Right atrium auricular region (tissue), 2 donors: ENCODE data around the gene MCF2L. TPM values are rescaled to one million over a fixed set of nuclear protein-coding genes. Genes with fewer than 3 reads are reported as not detected.
A peak's percentile ranks its signal among the peaks of the same experiment; 100 is the strongest.

Experiments used
- DNase-seq: peaks from one replicate; pipeline ENCODE4 v3.0.0-alpha.2; 2019; ENCODE audit warnings: low spot score
- H3K27ac ChIP-seq, 2 donors: fragments of 200-600 bp; sonication (generic); 1 replicate in 1 of 2; 2 replicates in 1 of 2; pipeline ENCODE4 v1.5.1; 2016 to 2019
- H3K27me3 ChIP-seq, 2 donors: fragments of 200-600 bp; sonication (generic); one replicate each; pipeline versions ENCODE4 v1.5.1 to v1.6.0; 2017 to 2019
- H3K36me3 ChIP-seq: fragments of 200-600 bp; sonication (generic); one replicate; pipeline ENCODE4 v1.5.1; 2016
- H3K4me1 ChIP-seq, 2 donors: fragments of 200-600 bp; sonication (generic); one replicate each; pipeline versions ENCODE4 v1.5.1 to v1.6.0; 2017 to 2019
- H3K4me3 ChIP-seq, 2 donors: fragments of 200-600 bp; sonication (generic); 1 replicate in 1 of 2; 2 replicates in 1 of 2; pipeline ENCODE4 v1.5.1; 2017 to 2019; ENCODE audit warnings: mild to moderate bottlenecking in 1 of 2, moderate library complexity in 1 of 2
- H3K9me3 ChIP-seq, 2 donors: fragments of 200-600 bp; sonication (generic); one replicate each; pipeline ENCODE4 v1.5.1; 2019
- CTCF ChIP-seq, 2 donors: fragments of 200-600 bp; sonication (generic); IDR thresholded peaks; one replicate each; pipeline ENCODE4 v1.5.1; 2019; ENCODE audit warnings: antibody characterized with exemption in 2 of 2
- total RNA-seq, 2 donors: library from RNA; depleted of rRNA; stranded (reverse); fragments of >200 nt; gene quantifications; one replicate each; pipeline ENCODE4 v1.1.0, GENCODE V29; 2016

MCF2L gene
- total RNA-seq, 2 donors from 2014 or later, result 17.1 to 21.6 TPM

DNA sequence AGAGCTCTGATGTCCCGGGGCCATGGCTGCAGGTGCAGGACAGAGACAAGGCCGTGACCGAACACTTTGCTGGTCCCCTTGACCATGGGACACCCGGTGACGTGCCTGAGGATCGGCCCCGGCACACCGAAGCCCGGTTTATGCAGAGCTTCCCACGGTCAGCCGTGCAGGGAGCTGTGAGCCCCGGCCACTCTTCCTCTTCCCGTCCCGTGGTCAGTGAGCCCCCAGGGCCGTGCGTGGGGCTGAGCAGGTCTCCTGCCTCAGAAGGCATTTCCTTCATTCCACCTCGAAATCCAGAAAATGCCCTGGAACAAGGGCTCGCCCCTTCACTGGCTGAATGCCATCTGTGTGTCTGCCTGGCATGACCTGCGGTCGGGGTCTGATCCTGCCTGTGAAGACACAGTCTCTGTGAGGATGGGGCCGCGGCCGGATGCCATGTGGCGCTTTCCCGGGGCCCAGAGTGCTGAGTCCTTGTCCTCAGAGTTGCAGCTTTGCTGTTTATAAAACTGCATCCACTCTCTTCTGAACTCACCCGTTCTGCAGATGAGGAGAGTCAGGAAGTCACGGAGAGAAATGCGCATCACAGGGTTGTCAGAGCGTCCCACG is 16.9 kb downstream of the MCF2L start:
- no peaks in the 10 kb centered on the region for H3K27me3 ChIP-seq
- no peaks in the 10 kb centered on the region for H3K9me3 ChIP-seq
- peaks cover 0 to 49% of the 10 kb centered on the region in 2 donors for H3K4me1 ChIP-seq
- no peak overlapping the region for H3K4me3 ChIP-seq
- H3K36me3 ChIP-seq, result no peaks in the 10 kb centered on the region
- no peak for TF ChIP-seq CTCF (IDR thresholded peaks at IDR 0.05)
- no peak for DNase-seq
- peak overlapping the region in 1 of 2 donors; percentile 42 for H3K27ac ChIP-seq

DNA sequence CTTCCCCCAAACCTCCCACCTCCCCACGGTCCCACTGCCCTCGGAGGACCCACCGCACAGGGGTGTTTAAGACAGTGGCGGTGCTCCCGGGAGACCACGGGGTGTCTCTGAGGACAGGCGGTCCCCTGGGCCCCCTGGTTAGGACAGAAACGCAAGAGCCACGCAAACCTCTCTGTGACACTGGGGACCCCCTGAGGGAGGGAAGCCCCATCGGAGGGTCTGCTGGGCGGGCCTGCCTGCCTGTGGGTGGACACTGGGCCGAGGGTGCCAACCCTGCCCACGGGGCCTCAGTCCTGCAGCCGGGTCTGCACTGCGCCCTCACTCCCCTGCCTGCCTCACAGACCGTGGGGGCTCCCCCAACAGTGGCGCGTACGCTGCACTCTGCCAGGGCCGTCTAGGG is 17.5 kb downstream of the MCF2L start:
- no peak for TF ChIP-seq CTCF (IDR thresholded peaks at IDR 0.05)
- Histone ChIP-seq H3K4me1 (peaks cover 0 to 52% of the 10 kb centered on the region in 2 donors), H3K9me3 (no peaks in the 10 kb centered on the region), H3K4me3 (no peak overlapping the region), H3K36me3 (no peaks in the 10 kb centered on the region), H3K27me3 (no peaks in the 10 kb centered on the region), H3K27ac (peak overlapping the region in 1 of 2 donors; percentile 42)
- no peak for DNase-seq

- Histone ChIP-seq H3K4me1 (peaks cover 0 to 52% of the 10 kb centered on the region in 2 donors), H3K27ac (peak overlapping the region in 1 of 2 donors; percentile 22), H3K36me3 (no peaks in the 10 kb centered on the region), H3K9me3 (no peaks in the 10 kb centered on the region), H3K4me3 (no peak overlapping the region), H3K27me3 (no peaks in the 10 kb centered on the region)
- no peak for TF ChIP-seq CTCF (IDR thresholded peaks at IDR 0.05)
- no peak for DNase-seq
Measured at GRCh38 chr13:112986946-112987681, 18.1 kb downstream of the MCF2L start.

GRCh38 chr13:112987682-112988024 is 18.6 kb downstream of the MCF2L start:
- Histone ChIP-seq H3K4me3 (no peak overlapping the region), H3K36me3 (no peaks in the 10 kb centered on the region), H3K9me3 (no peaks in the 10 kb centered on the region), H3K27ac (peak overlapping the region in 1 of 2 donors; percentile 22), H3K4me1 (peaks cover 0 to 47% of the 10 kb centered on the region in 2 donors), H3K27me3 (no peaks in the 10 kb centered on the region)
- no peak for DNase-seq
- no peak for TF ChIP-seq CTCF (IDR thresholded peaks at IDR 0.05)

GRCh38 chr13:112990783-112991182 is 21.8 kb downstream of the MCF2L start:
- no peaks in the 10 kb centered on the region for H3K9me3 ChIP-seq
- H3K4me1 ChIP-seq, result peaks cover 0 to 31% of the 10 kb centered on the region in 2 donors
- H3K27ac ChIP-seq, result no peak overlapping the region
- H3K36me3 ChIP-seq, result no peaks in the 10 kb centered on the region
- no peak for TF ChIP-seq CTCF (IDR thresholded peaks at IDR 0.05)
- H3K27me3 ChIP-seq, result no peaks in the 10 kb centered on the region
- H3K4me3 ChIP-seq, result no peak overlapping the region
- no peak for DNase-seq
